ENCODE results near the gene WDR35. TPM values are rescaled to one million over a fixed set of nuclear protein-coding genes. Genes with fewer than 3 reads are reported as not detected.
"Not testable (repeated sequence)": the region's sequence is repeated elsewhere in the genome, so short reads cannot be mapped to it uniquely, and the experiment has no call there.

Gene WDR35
- total RNA-seq, 4 donors from 2014 or later = 17.6 to 19.2 (median 18.1) TPM

GRCh38 chr2:19883971-19884720 is 105.8 kb downstream of the WDR35 start:
- Histone ChIP-seq H3K4me3 (replicated peaks in 1 of 3) (no peak overlapping the region), H3K36me3 (no peaks in the 10 kb centered on the region), H3K27ac (no peak overlapping the region), H3K27me3 (no peaks in the 10 kb centered on the region), H3K4me1 (no peaks in the 10 kb centered on the region), H3K9me3 (no peaks in the 10 kb centered on the region)
- DNase-seq = peak; percentile 61 to 63
- no peak for TF ChIP-seq CTCF (IDR thresholded peaks at IDR 0.05)
- no peak for TF ChIP-seq POLR2A (IDR thresholded peaks at IDR 0.05)
- intact Hi-C loops (cut with DNase I) = no loop called here
- WGBS, 2 donors = 63 to 69% methylated on average over 8 of the region's 8 CpGs

GRCh38 chr2:19883486-19883885 is 106.4 kb downstream of the WDR35 start:
- Histone ChIP-seq H3K9me3 (no peaks in the 10 kb centered on the region), H3K4me3 (replicated peaks in 1 of 3) (no peak overlapping the region), H3K4me1 (no peaks in the 10 kb centered on the region), H3K36me3 (no peaks in the 10 kb centered on the region), H3K27me3 (no peaks in the 10 kb centered on the region), H3K27ac (no peak overlapping the region)
- peak in 1 of 2 donors; percentile 40 for DNase-seq
- TF ChIP-seq POLR2A (IDR thresholded peaks at IDR 0.05) = no peak
- TF ChIP-seq CTCF (IDR thresholded peaks at IDR 0.05) = no peak
- WGBS, 2 donors = 11 to 17% methylated on average over 2 of the region's 2 CpGs
- intact Hi-C loops (cut with DNase I) = no loop called here

- intact Hi-C loops (cut with DNase I) = no loop called here
- 93 to 97% methylated on average over 2 of the region's 2 CpGs for WGBS, 2 donors
Measured at GRCh38 chr2:19882286-19882685, 107.6 kb downstream of the WDR35 start.

GRCh38 chr2:19881908-19882265 is 108.0 kb downstream of the WDR35 start:
- Histone ChIP-seq H3K9me3 (no peaks in the 10 kb centered on the region), H3K4me1 (no peaks in the 10 kb centered on the region), H3K27me3 (no peaks in the 10 kb centered on the region), H3K27ac (no peak overlapping the region), H3K4me3 (replicated peaks in 1 of 3) (no peak overlapping the region), H3K36me3 (no peaks in the 10 kb centered on the region)
- no peak for TF ChIP-seq CTCF (IDR thresholded peaks at IDR 0.05)
- TF ChIP-seq POLR2A (IDR thresholded peaks at IDR 0.05) = no peak
- 80 to 92% methylated on average over 1 of the region's 2 CpGs for WGBS, 2 donors
- DNase-seq = no peak
- intact Hi-C loops (cut with DNase I) = no loop called here

More at GRCh38 chr2:19882286-19882685, 107.6 kb downstream of the WDR35 start:
- H3K27me3 ChIP-seq = no peaks in the 10 kb centered on the region
- no peaks in the 10 kb centered on the region for H3K9me3 ChIP-seq
- TF ChIP-seq POLR2A (IDR thresholded peaks at IDR 0.05) (no peak), CTCF (IDR thresholded peaks at IDR 0.05) (no peak)
- H3K4me3 ChIP-seq (replicated peaks in 1 of 3) = no peak overlapping the region
- H3K4me1 ChIP-seq = no peaks in the 10 kb centered on the region
- no peak overlapping the region for H3K27ac ChIP-seq
- DNase-seq = no peak
- H3K36me3 ChIP-seq = no peaks in the 10 kb centered on the region

GRCh38 chr2:19881221-19881907 is 108.5 kb downstream of the WDR35 start:
- Histone ChIP-seq H3K36me3 (no peaks in the 10 kb centered on the region), H3K4me3 (replicated peaks in 1 of 3) (no peak overlapping the region), H3K27me3 (no peaks in the 10 kb centered on the region), H3K9me3 (no peaks in the 10 kb centered on the region), H3K27ac (no peak overlapping the region), H3K4me1 (no peaks in the 10 kb centered on the region)
- 64 to 90% methylated on average over 2 of the region's 2 CpGs for WGBS, 2 donors
- intact Hi-C loops (cut with DNase I) = no loop called here
- no peak for DNase-seq
- no peak for TF ChIP-seq POLR2A (IDR thresholded peaks at IDR 0.05)
- no peak for TF ChIP-seq CTCF (IDR thresholded peaks at IDR 0.05)

GRCh38 chr2:19880191-19880590 is 109.7 kb downstream of the WDR35 start:
- H3K9me3 ChIP-seq; DNase-seq; H3K36me3 ChIP-seq; H3K4me3 ChIP-seq (replicated peaks in 1 of 3); intact Hi-C loops (cut with DNase I); H3K4me1 ChIP-seq; H3K27me3 ChIP-seq; H3K27ac ChIP-seq: not testable (repeated sequence)
